ENCODE data around the gene VMP1. TPM values are rescaled to one million over a fixed set of nuclear protein-coding genes. Genes with fewer than 3 reads are reported as not detected.

VMP1 gene
- total and polyA plus RNA-seq, 2 of the 13 experiments (the other 11 are each of a cell fraction or from before 2014, with no cell fraction given) = 186 to 271 TPM

GRCh38 chr17:59829217-59830006, 122.0 kb downstream of the VMP1 start (continued):
- TF ChIP-seq CAMTA2 (CRISPR knock-in tag; IDR thresholded peaks at IDR 0.05; ENCODE audit: borderline replicate concordance) (no peak), IKZF4 (CRISPR knock-in tag; IDR thresholded peaks at IDR 0.05; ENCODE audit: borderline replicate concordance, low read depth, not compliant biosample characterization) (no peak), ISL2 (CRISPR knock-in tag; IDR thresholded peaks at IDR 0.05) (no peak), DMTF1 (CRISPR knock-in tag; IDR thresholded peaks at IDR 0.05) (no peak), ZSCAN12 (CRISPR knock-in tag; IDR thresholded peaks at IDR 0.05) (no peak), JUNB (CRISPR knock-in tag; IDR thresholded peaks at IDR 0.05; ENCODE audit: borderline replicate concordance) (peak; percentile 66; the same call in 1 of the 2 replicates), PRMT3 (CRISPR knock-in tag; IDR thresholded peaks at IDR 0.05; ENCODE audit: borderline replicate concordance, low read depth) (no peak), RNF2 (conservative IDR thresholded peaks at IDR 0.05; ENCODE audit: low read depth) (no peak), TARDBP (CRISPR knock-in tag; IDR thresholded peaks at IDR 0.05) (0 out of 2 replicates have a peak, but pooled peaks have one; percentile 54), ZNF780A (CRISPR knock-in tag; IDR thresholded peaks at IDR 0.05) (no peak), ZFP62 (CRISPR knock-in tag; IDR thresholded peaks at IDR 0.05) (no peak), GATAD1 (CRISPR knock-in tag; IDR thresholded peaks at IDR 0.05) (no peak), ARID5B (CRISPR knock-in tag; IDR thresholded peaks at IDR 0.05) (peak; percentile 79), HOXA7 (CRISPR knock-in tag; IDR thresholded peaks at IDR 0.05) (no peak), RFX1 (IDR thresholded peaks at IDR 0.05) (peak; percentile 47; the same call in 1 of the 2 replicates), HIC2 (CRISPR knock-in tag; IDR thresholded peaks at IDR 0.05; ENCODE audit: low read depth) (no peak), ZMYM4 (CRISPR knock-in tag; IDR thresholded peaks at IDR 0.05) (no peak)
- TF ChIP-seq, protein P1, sequence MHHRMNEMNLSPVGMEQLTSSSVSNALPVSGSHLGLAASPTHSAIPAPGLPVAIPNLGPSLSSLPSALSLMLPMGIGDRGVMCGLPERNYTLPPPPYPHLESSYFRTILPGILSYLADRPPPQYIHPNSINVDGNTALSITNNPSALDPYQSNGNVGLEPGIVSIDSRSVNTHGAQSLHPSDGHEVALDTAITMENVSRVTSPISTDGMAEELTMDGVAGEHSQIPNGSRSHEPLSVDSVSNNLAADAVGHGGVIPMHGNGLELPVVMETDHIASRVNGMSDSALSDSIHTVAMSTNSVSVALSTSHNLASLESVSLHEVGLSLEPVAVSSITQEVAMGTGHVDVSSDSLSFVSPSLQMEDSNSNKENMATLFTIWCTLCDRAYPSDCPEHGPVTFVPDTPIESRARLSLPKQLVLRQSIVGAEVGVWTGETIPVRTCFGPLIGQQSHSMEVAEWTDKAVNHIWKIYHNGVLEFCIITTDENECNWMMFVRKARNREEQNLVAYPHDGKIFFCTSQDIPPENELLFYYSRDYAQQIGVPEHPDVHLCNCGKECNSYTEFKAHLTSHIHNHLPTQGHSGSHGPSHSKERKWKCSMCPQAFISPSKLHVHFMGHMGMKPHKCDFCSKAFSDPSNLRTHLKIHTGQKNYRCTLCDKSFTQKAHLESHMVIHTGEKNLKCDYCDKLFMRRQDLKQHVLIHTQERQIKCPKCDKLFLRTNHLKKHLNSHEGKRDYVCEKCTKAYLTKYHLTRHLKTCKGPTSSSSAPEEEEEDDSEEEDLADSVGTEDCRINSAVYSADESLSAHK (CRISPR knock-in tag; IDR thresholded peaks at IDR 0.05; ENCODE audit: borderline replicate concordance) = no peak
